ENCODE results near the gene ADPGK.
"Not testable (repeated sequence)": the region's sequence is repeated elsewhere in the genome, so short reads cannot be mapped to it uniquely, and the experiment has no call there.

Gene ADPGK

GRCh38 chr15:72783640-72784455 lies at the start of gene ADPGK:
ADPGK (minus strand) TSS chr15:72783758; CDS start chr15:72783691, 67 bp downstream.
- DNase-seq = peak; percentile 93

- no peak for DNase-seq
Measured at GRCh38 chr15:72827226-72827625, 43.7 kb upstream of the ADPGK start.

GRCh38 chr15:72826611-72827010 lies 43.1 kb upstream of the ADPGK start:
- DNase-seq = no peak

- DNase-seq = no peak
Measured at GRCh38 chr15:72825829-72826228, 42.3 kb upstream of the ADPGK start.

GRCh38 chr15:72824781-72825180 lies 41.2 kb upstream of the ADPGK start:
- DNase-seq = no peak

GRCh38 chr15:72824112-72824511 lies 40.6 kb upstream of the ADPGK start:
- DNase-seq = no peak

- no peak for DNase-seq
Measured at GRCh38 chr15:72820278-72820677, 36.7 kb upstream of the ADPGK start.

- no peak for DNase-seq
Measured at GRCh38 chr15:72818632-72819031, 35.1 kb upstream of the ADPGK start.

- DNase-seq = no peak
Measured at GRCh38 chr15:72813345-72814004, 29.9 kb upstream of the ADPGK start.

- no peak for DNase-seq
Measured at GRCh38 chr15:72809329-72809728, 25.8 kb upstream of the ADPGK start.

- not testable (repeated sequence) for DNase-seq
Measured at GRCh38 chr15:72807346-72807745, 23.8 kb upstream of the ADPGK start.

- no peak for DNase-seq
Measured at GRCh38 chr15:72803006-72803405, 19.4 kb upstream of the ADPGK start.

- DNase-seq = no peak
Measured at GRCh38 chr15:72801590-72802325, 18.2 kb upstream of the ADPGK start.

GRCh38 chr15:72800833-72801481 lies 17.4 kb upstream of the ADPGK start:
- DNase-seq = no peak

- DNase-seq = no peak
Measured at GRCh38 chr15:72797834-72798233, 14.3 kb upstream of the ADPGK start.

GRCh38 chr15:72797338-72797689 lies 13.8 kb upstream of the ADPGK start:
- no peak for DNase-seq

- DNase-seq = peak; percentile 39
Measured at GRCh38 chr15:72796515-72797337, 13.2 kb upstream of the ADPGK start.

- DNase-seq = no peak
Measured at GRCh38 chr15:72796210-72796514, 12.6 kb upstream of the ADPGK start.

- no peak for DNase-seq
Measured at GRCh38 chr15:72793766-72794660, 10.5 kb upstream of the ADPGK start.

GRCh38 chr15:72792431-72792830 lies 8.9 kb upstream of the ADPGK start:
- DNase-seq = no peak

- DNase-seq = no peak
Measured at GRCh38 chr15:72790302-72790910, 6.8 kb upstream of the ADPGK start.
